SHP77 (cell line): ENCODE results near the gene KRABD2.
"Not testable (repeated sequence)": the region's sequence is repeated elsewhere in the genome, so short reads cannot be mapped to it uniquely, and the experiment has no call there.

ENCODE experiments used
- DNase-seq, 2 experiments: peaks; one replicate each; lab custom pipeline; 2025; lab: John Stamatoyannopoulos, UW

Gene KRABD2

GRCh38 chr17:8392674-8393469 is 16.4 kb upstream of the KRABD2 start:
- no peak for DNase-seq

- DNase-seq: no peak
Observed at GRCh38 chr17:8392274-8392673, 15.8 kb upstream of the KRABD2 start.

- DNase-seq: no peak
Observed at GRCh38 chr17:8391711-8392110, 15.2 kb upstream of the KRABD2 start.

GRCh38 chr17:8387914-8388651 is 11.6 kb upstream of the KRABD2 start:
- DNase-seq: no peak

- DNase-seq: no peak
Observed at GRCh38 chr17:8386841-8387240, 10.3 kb upstream of the KRABD2 start.

- DNase-seq: no peak
Observed at GRCh38 chr17:8384801-8385378, 8.4 kb upstream of the KRABD2 start.

GRCh38 chr17:8383143-8383822 is 6.8 kb upstream of the KRABD2 start, which contains the start of gene RPL26:
Gene RPL26 (minus strand): TSS chr17:8383193. CDS start chr17:8382310, 883 bp downstream.
- peak; percentile 99 to 100 for DNase-seq

GRCh38 chr17:8382880-8383142 is 6.3 kb upstream of the KRABD2 start:
- DNase-seq: no peak

GRCh38 chr17:8382052-8382879 is 5.8 kb upstream of the KRABD2 start:
- no peak for DNase-seq

GRCh38 chr17:8380049-8380448 is 3.5 kb upstream of the KRABD2 start:
- DNase-seq: no peak

- not testable (repeated sequence) for DNase-seq
Observed at GRCh38 chr17:8378117-8378516, 1.6 kb upstream of the KRABD2 start.

- DNase-seq: no peak
Observed at GRCh38 chr17:8377422-8377821, 918 bp upstream of the KRABD2 start.

GRCh38 chr17:8375738-8376259 is 705 bp downstream of the KRABD2 start:
- peak; percentile 50 to 56 for DNase-seq

- DNase-seq: not testable (repeated sequence)
Observed at GRCh38 chr17:8373856-8374255, 2.6 kb downstream of the KRABD2 start.

- no peak for DNase-seq
Observed at GRCh38 chr17:8372422-8372821, 4.1 kb downstream of the KRABD2 start.

GRCh38 chr17:8371786-8372185 is 4.7 kb downstream of the KRABD2 start:
- DNase-seq: no peak

- no peak for DNase-seq
Observed at GRCh38 chr17:8369944-8370343, 6.6 kb downstream of the KRABD2 start.

- DNase-seq: no peak
Observed at GRCh38 chr17:8368193-8368592, 8.3 kb downstream of the KRABD2 start.

- DNase-seq: no peak
Observed at GRCh38 chr17:8366231-8366630, 10.3 kb downstream of the KRABD2 start.

- no peak for DNase-seq
Observed at GRCh38 chr17:8365143-8365542, 11.4 kb downstream of the KRABD2 start.

- no peak for DNase-seq
Observed at GRCh38 chr17:8362651-8363332, 13.7 kb downstream of the KRABD2 start.
